DOHH2 (cell line): ENCODE measurements around the gene ITGBL1.

ENCODE experiments used
- H3F3A ChIP-seq: fragments of 200-600 bp; sonication (generic), shearing (Covaris generic); 2 replicates; pipeline ENCODE4 v1.6.0; 2016; ENCODE audit warnings: antibody characterized with exemption, mild to moderate bottlenecking; ENCODE audit not compliant: control insufficient read depth, insufficient read depth
- H3K27ac ChIP-seq: fragments of 200-600 bp; sonication (generic); 2 replicates; pipeline ENCODE4 v1.5.1; 2014; ENCODE audit warnings: low read depth, mild to moderate bottlenecking, low read length, moderate library complexity
- H3K27me3 ChIP-seq: fragments of 200-600 bp; sonication (generic); 2 replicates; pipeline ENCODE4 v1.6.1; 2014; ENCODE audit warnings: mild to moderate bottlenecking, low read length, mixed read lengths; ENCODE audit not compliant: control insufficient read depth
- H3K36me3 ChIP-seq: fragments of 200-600 bp; sonication (generic); 2 replicates; pipeline ENCODE4 v1.6.1; 2014; ENCODE audit warnings: mild to moderate bottlenecking, low read length, moderate library complexity, mixed read lengths; ENCODE audit not compliant: control insufficient read depth
- H3K4me1 ChIP-seq: fragments of 200-600 bp; sonication (generic); 2 replicates; pipeline ENCODE4 v1.6.1; 2014; ENCODE audit warnings: mild to moderate bottlenecking, low read length, mixed read lengths; ENCODE audit not compliant: control insufficient read depth
- H3K4me2 ChIP-seq: fragments of 200-600 bp; sonication (generic); 2 replicates; pipeline ENCODE4 v1.6.0; 2014; ENCODE audit warnings: mild to moderate bottlenecking, low read length, moderate library complexity
- H3K4me3 ChIP-seq: fragments of 200-600 bp; sonication (generic); 2 replicates; pipeline ENCODE4 v1.5.1; 2014; ENCODE audit warnings: mild to moderate bottlenecking, low read length, mixed read lengths
- H3K79me2 ChIP-seq: fragments of 200-600 bp; sonication (generic); 2 replicates; pipeline ENCODE4 v1.6.1; 2014; ENCODE audit warnings: mild to moderate bottlenecking, low read length, mixed read lengths; ENCODE audit not compliant: control insufficient read depth
- H3K9me2 ChIP-seq: fragments of 200-600 bp; sonication (generic); replicated peaks from 2 replicates; pipeline ENCODE4 v1.6.1; 2014; ENCODE audit warnings: mild to moderate bottlenecking, low read length, mixed read lengths; ENCODE audit not compliant: control insufficient read depth
- H3K9me3 ChIP-seq: fragments of 200-600 bp; sonication (generic); 2 replicates; pipeline ENCODE4 v1.6.1; 2014; ENCODE audit warnings: antibody characterized with exemption, low read length, mixed read lengths; ENCODE audit not compliant: control insufficient read depth, insufficient read depth
- H4K20me1 ChIP-seq: fragments of 200-600 bp; sonication (generic); 2 replicates; pipeline ENCODE4 v1.6.0; 2014; ENCODE audit warnings: low read depth, mild to moderate bottlenecking, antibody characterized with exemption, low read length, moderate library complexity; ENCODE audit not compliant: control insufficient read depth, insufficient read depth
- EZH2phosphoT487 ChIP-seq: fragments of 200-600 bp; sonication (generic); IDR thresholded peaks from 2 replicates; pipeline ENCODE4 v1.6.1; 2017; ENCODE audit warnings: borderline replicate concordance, mild to moderate bottlenecking, antibody characterized with exemption, low read length, moderate library complexity, mixed read lengths
- TF ChIP-seq, protein P1 (sequence below): fragments of 200-600 bp; sonication (generic); IDR thresholded peaks from one replicate; pipeline ENCODE4 v1.5.1; 2014; ENCODE audit warnings: antibody characterized with exemption, mild to moderate bottlenecking, low read depth, low read length; ENCODE audit not compliant: poor library complexity, severe bottlenecking

The ITGBL1 gene, protein sequence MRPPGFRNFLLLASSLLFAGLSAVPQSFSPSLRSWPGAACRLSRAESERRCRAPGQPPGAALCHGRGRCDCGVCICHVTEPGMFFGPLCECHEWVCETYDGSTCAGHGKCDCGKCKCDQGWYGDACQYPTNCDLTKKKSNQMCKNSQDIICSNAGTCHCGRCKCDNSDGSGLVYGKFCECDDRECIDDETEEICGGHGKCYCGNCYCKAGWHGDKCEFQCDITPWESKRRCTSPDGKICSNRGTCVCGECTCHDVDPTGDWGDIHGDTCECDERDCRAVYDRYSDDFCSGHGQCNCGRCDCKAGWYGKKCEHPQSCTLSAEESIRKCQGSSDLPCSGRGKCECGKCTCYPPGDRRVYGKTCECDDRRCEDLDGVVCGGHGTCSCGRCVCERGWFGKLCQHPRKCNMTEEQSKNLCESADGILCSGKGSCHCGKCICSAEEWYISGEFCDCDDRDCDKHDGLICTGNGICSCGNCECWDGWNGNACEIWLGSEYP

DNA sequence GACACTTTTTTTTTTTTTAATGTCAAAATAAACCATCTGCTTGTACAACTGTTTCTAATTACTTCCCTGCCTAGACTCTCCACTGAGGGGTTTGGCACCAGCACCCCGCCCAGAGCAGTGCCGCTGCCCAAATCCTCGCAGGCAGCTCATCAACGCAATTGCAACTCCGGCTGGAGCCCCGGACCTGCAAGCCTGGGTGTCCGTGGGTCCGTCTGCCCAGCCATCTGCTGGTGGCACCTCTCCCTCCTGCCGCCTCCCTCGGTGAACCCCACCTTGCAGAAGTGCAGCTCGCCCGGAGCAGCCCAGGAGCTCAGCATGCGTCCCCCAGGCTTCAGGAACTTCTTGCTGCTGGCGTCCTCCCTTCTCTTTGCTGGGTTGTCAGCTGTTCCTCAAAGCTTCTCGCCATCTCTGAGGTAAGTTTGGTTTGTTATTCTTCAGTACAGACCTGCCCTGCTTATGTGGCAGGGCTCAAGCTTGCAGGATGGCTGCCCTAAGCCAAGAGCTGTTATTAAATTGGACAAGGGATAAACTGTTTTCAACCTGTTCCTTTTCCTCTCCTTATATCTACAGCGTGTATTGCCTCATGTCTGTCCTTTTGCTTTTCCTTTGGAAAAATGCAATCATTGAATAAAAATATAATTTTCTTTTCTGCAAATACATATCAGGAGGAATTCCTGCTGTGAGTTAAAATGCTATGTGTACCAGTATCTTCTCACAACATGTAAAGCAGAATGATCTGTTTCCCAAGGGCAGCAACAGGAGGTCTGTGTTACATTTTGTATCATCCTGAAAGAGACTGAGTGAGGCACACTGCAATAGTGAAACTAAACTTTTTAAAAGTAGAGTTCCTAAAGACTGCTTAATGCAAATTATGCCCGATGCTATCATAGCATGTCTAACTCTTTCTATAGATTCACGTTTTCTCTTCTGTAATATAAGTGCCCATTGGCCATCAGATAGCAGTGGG lies at the start of gene ITGBL1:
TSS of gene ITGBL1 (plus strand) at position 157 of the 967 bp plus-strand sequence. CDS start at position 316, 159 bp downstream.
- no peaks in the 10 kb centered on the region for H3K4me1 ChIP-seq

DNA sequence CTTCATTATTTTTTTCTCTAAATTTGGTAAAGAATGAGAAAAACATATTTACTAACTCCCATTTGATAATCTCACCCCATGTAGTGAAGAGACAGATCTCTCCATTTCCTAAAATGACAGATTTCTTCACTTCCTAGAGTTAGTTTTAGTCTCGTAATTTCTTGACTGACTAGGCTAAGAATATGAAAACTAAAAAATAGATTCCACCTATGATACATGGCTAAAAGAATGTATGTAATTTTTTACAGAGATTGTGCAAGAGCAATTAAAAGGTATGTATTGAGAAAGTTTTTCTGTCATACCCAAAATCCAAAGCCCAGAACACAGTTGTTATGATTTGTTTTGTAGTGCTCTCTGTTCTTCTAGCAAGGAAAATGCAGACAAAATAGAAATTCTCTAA lies 45.7 kb upstream of the ITGBL1 start:
- Histone ChIP-seq H3F3A (no peaks in the 10 kb centered on the region), H3K9me2 (no peaks in the 10 kb centered on the region), H3K4me3 (no peak overlapping the region), H3K27ac (no peak overlapping the region), H4K20me1 (no peaks in the 10 kb centered on the region), H3K36me3 (no peaks in the 10 kb centered on the region), H3K9me3 (no peaks in the 10 kb centered on the region), H3K27me3 (no peaks in the 10 kb centered on the region), H3K79me2 (no peaks in the 10 kb centered on the region), H3K4me2 (no peak overlapping the region), H3K4me1 (no peaks in the 10 kb centered on the region)
- TF ChIP-seq EZH2phosphoT487 = no peak
- TF ChIP-seq, protein P1, sequence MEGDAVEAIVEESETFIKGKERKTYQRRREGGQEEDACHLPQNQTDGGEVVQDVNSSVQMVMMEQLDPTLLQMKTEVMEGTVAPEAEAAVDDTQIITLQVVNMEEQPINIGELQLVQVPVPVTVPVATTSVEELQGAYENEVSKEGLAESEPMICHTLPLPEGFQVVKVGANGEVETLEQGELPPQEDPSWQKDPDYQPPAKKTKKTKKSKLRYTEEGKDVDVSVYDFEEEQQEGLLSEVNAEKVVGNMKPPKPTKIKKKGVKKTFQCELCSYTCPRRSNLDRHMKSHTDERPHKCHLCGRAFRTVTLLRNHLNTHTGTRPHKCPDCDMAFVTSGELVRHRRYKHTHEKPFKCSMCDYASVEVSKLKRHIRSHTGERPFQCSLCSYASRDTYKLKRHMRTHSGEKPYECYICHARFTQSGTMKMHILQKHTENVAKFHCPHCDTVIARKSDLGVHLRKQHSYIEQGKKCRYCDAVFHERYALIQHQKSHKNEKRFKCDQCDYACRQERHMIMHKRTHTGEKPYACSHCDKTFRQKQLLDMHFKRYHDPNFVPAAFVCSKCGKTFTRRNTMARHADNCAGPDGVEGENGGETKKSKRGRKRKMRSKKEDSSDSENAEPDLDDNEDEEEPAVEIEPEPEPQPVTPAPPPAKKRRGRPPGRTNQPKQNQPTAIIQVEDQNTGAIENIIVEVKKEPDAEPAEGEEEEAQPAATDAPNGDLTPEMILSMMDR = no peak

More for the DNA sequence above, at the start of gene ITGBL1:
- no peaks in the 10 kb centered on the region for H3F3A ChIP-seq
- no peaks in the 10 kb centered on the region for H3K9me3 ChIP-seq
- TF ChIP-seq EZH2phosphoT487 = no peak
- TF ChIP-seq, protein P1 = no peak
- no peak within 1 kb of the TSS for H3K4me3 ChIP-seq
- H3K79me2 ChIP-seq = no peaks in the 10 kb centered on the region
- H3K9me2 ChIP-seq = no peaks in the 10 kb centered on the region
- H4K20me1 ChIP-seq = no peaks in the 10 kb centered on the region
- no peak within 1 kb of the TSS for H3K27ac ChIP-seq
- H3K27me3 ChIP-seq = no peaks in the 10 kb centered on the region; the same call in 1 of the 2 replicates
- H3K36me3 ChIP-seq = no peaks in the 10 kb centered on the region
- H3K4me2 ChIP-seq = no peak within 1 kb of the TSS

DNA sequence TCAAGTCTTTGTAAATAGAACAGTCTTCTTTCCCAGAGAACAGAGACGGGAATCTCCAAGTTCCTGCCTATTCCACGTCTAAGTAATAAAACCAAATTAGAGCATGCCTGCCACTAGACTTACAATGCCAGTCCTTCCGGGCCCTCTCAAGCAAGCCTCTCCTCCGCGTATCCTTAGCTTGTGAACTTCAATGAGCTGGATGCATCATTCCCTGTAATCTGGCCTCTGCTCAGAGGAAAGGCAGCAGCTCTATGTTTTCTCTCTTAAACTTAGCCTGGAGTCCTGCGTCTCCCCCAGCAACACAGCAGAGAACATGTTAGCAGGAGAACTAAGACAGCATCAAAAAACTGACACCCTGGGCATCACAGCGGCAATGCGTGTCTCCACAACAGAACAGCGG lies 44.3 kb upstream of the ITGBL1 start:
- no peak overlapping the region for H3K4me2 ChIP-seq
- no peaks in the 10 kb centered on the region for H3K4me1 ChIP-seq
- no peaks in the 10 kb centered on the region for H3F3A ChIP-seq
- no peaks in the 10 kb centered on the region for H3K9me3 ChIP-seq
- H3K27me3 ChIP-seq = no peaks in the 10 kb centered on the region
- H3K79me2 ChIP-seq = no peaks in the 10 kb centered on the region
- no peaks in the 10 kb centered on the region for H4K20me1 ChIP-seq
- H3K4me3 ChIP-seq = no peak overlapping the region
- H3K9me2 ChIP-seq = no peaks in the 10 kb centered on the region
- H3K36me3 ChIP-seq = no peaks in the 10 kb centered on the region
- no peak overlapping the region for H3K27ac ChIP-seq
- TF ChIP-seq, protein P1 = no peak
- TF ChIP-seq EZH2phosphoT487 = no peak
